ENCODE data around the gene RASSF9. TPM values are rescaled to one million over a fixed set of nuclear protein-coding genes. Genes with fewer than 3 reads are reported as not detected.

RASSF9 gene
- polyA plus RNA-seq, 4 donors: 13.8 to 20.1 (median 19.0) TPM

GRCh38 chr12:85759091-85759490 lies 77.1 kb downstream of the RASSF9 start:
- DNase-seq (ENCODE audit: low read depth in 4 of 4, low spot score in 3 of 4): no peak

GRCh38 chr12:85755760-85756159 lies 80.4 kb downstream of the RASSF9 start:
- no peak for DNase-seq (ENCODE audit: low read depth in 4 of 4, low spot score in 3 of 4)

Other genes starting within 250 kb of the RASSF9 start
- gene NTS, start 37.9 kb upstream of the RASSF9 start, polyA plus RNA-seq (ENCODE audit: insufficient read length in 4 of 4): 10 to 100 TPM in 2 of 4 donors, 1 to 10 TPM in 2; 4.7 to 11.9 (median 9.2) TPM